ENCODE results near the gene TNS1.

Gene TNS1

GRCh38 chr2:217912098-217913024, 90.4 kb downstream of the TNS1 start:
- Histone ChIP-seq H3K36me3 (ENCODE audit: control insufficient read depth, insufficient read depth, low read length) (no peaks in the 10 kb centered on the region), H3K4me3 (ENCODE audit: low read depth, low read length) (no peak overlapping the region), H3K9ac (ENCODE audit: low read depth, low read length) (no peak overlapping the region), H3K9me3 (ENCODE audit: control insufficient read depth, insufficient read depth, low read length) (no peaks in the 10 kb centered on the region), H3K4me1 (ENCODE audit: control insufficient read depth, insufficient read depth, low read length) (peaks cover 4% of the 10 kb centered on the region), H3K27me3 (ENCODE audit: control insufficient read depth, insufficient read depth, low read length) (peaks cover 3% of the 10 kb centered on the region)

GRCh38 chr2:217911283-217912097, 91.3 kb downstream of the TNS1 start:
- Histone ChIP-seq H3K27me3 (ENCODE audit: control insufficient read depth, insufficient read depth, low read length) (peaks cover 3% of the 10 kb centered on the region), H3K4me3 (ENCODE audit: low read depth, low read length) (no peak overlapping the region), H3K36me3 (ENCODE audit: control insufficient read depth, insufficient read depth, low read length) (no peaks in the 10 kb centered on the region), H3K9me3 (ENCODE audit: control insufficient read depth, insufficient read depth, low read length) (no peaks in the 10 kb centered on the region), H3K4me1 (ENCODE audit: control insufficient read depth, insufficient read depth, low read length) (peaks cover 4% of the 10 kb centered on the region), H3K9ac (ENCODE audit: low read depth, low read length) (no peak overlapping the region)

GRCh38 chr2:217910875-217911212, 92.0 kb downstream of the TNS1 start:
- no peaks in the 10 kb centered on the region for H3K36me3 ChIP-seq (ENCODE audit: control insufficient read depth, insufficient read depth, low read length)
- H3K4me3 ChIP-seq (ENCODE audit: low read depth, low read length), result no peak overlapping the region
- H3K27me3 ChIP-seq (ENCODE audit: control insufficient read depth, insufficient read depth, low read length), result peaks cover 3% of the 10 kb centered on the region
- no peaks in the 10 kb centered on the region for H3K9me3 ChIP-seq (ENCODE audit: control insufficient read depth, insufficient read depth, low read length)
- no peak overlapping the region for H3K9ac ChIP-seq (ENCODE audit: low read depth, low read length)
- peaks cover 4% of the 10 kb centered on the region for H3K4me1 ChIP-seq (ENCODE audit: control insufficient read depth, insufficient read depth, low read length)

- H3K36me3 ChIP-seq (ENCODE audit: control insufficient read depth, insufficient read depth, low read length), result no peaks in the 10 kb centered on the region
- peaks cover 4% of the 10 kb centered on the region for H3K4me1 ChIP-seq (ENCODE audit: control insufficient read depth, insufficient read depth, low read length)
- no peaks in the 10 kb centered on the region for H3K9me3 ChIP-seq (ENCODE audit: control insufficient read depth, insufficient read depth, low read length)
- peaks cover 3% of the 10 kb centered on the region for H3K27me3 ChIP-seq (ENCODE audit: control insufficient read depth, insufficient read depth, low read length)
- no peak overlapping the region for H3K9ac ChIP-seq (ENCODE audit: low read depth, low read length)
- no peak overlapping the region for H3K4me3 ChIP-seq (ENCODE audit: low read depth, low read length)
These were observed 93.5 kb downstream of the TNS1 start for GRCh38 chr2:217909156-217909820.

- peaks cover 4% of the 10 kb centered on the region for H3K4me1 ChIP-seq (ENCODE audit: control insufficient read depth, insufficient read depth, low read length)
- no peak overlapping the region for H3K4me3 ChIP-seq (ENCODE audit: low read depth, low read length)
- H3K9ac ChIP-seq (ENCODE audit: low read depth, low read length), result no peak overlapping the region
- no peaks in the 10 kb centered on the region for H3K36me3 ChIP-seq (ENCODE audit: control insufficient read depth, insufficient read depth, low read length)
- no peaks in the 10 kb centered on the region for H3K9me3 ChIP-seq (ENCODE audit: control insufficient read depth, insufficient read depth, low read length)
- H3K27me3 ChIP-seq (ENCODE audit: control insufficient read depth, insufficient read depth, low read length), result peaks cover 3% of the 10 kb centered on the region
These were observed 94.3 kb downstream of the TNS1 start for GRCh38 chr2:217908544-217908943.

GRCh38 chr2:217907266-217907665, 95.5 kb downstream of the TNS1 start:
- no peak overlapping the region for H3K9ac ChIP-seq (ENCODE audit: low read depth, low read length)
- no peaks in the 10 kb centered on the region for H3K9me3 ChIP-seq (ENCODE audit: control insufficient read depth, insufficient read depth, low read length)
- peaks cover 3% of the 10 kb centered on the region for H3K27me3 ChIP-seq (ENCODE audit: control insufficient read depth, insufficient read depth, low read length)
- no peak overlapping the region for H3K4me3 ChIP-seq (ENCODE audit: low read depth, low read length)
- H3K4me1 ChIP-seq (ENCODE audit: control insufficient read depth, insufficient read depth, low read length), result peaks cover 4% of the 10 kb centered on the region
- H3K36me3 ChIP-seq (ENCODE audit: control insufficient read depth, insufficient read depth, low read length), result no peaks in the 10 kb centered on the region

- Histone ChIP-seq H3K4me1 (ENCODE audit: control insufficient read depth, insufficient read depth, low read length) (peaks cover 3% of the 10 kb centered on the region), H3K9me3 (ENCODE audit: control insufficient read depth, insufficient read depth, low read length) (no peaks in the 10 kb centered on the region), H3K9ac (ENCODE audit: low read depth, low read length) (no peak overlapping the region), H3K4me3 (ENCODE audit: low read depth, low read length) (no peak overlapping the region), H3K36me3 (ENCODE audit: control insufficient read depth, insufficient read depth, low read length) (no peaks in the 10 kb centered on the region), H3K27me3 (ENCODE audit: control insufficient read depth, insufficient read depth, low read length) (peaks cover 3% of the 10 kb centered on the region)
These were observed 96.0 kb downstream of the TNS1 start for GRCh38 chr2:217906798-217907197.

- H3K9ac ChIP-seq (ENCODE audit: low read depth, low read length), result no peak overlapping the region
- H3K36me3 ChIP-seq (ENCODE audit: control insufficient read depth, insufficient read depth, low read length), result no peaks in the 10 kb centered on the region
- H3K27me3 ChIP-seq (ENCODE audit: control insufficient read depth, insufficient read depth, low read length), result no peaks in the 10 kb centered on the region
- H3K9me3 ChIP-seq (ENCODE audit: control insufficient read depth, insufficient read depth, low read length), result no peaks in the 10 kb centered on the region
- no peak overlapping the region for H3K4me3 ChIP-seq (ENCODE audit: low read depth, low read length)
- H3K4me1 ChIP-seq (ENCODE audit: control insufficient read depth, insufficient read depth, low read length), result no peaks in the 10 kb centered on the region
These were observed 96.9 kb downstream of the TNS1 start for GRCh38 chr2:217905896-217906295.

- Histone ChIP-seq H3K4me3 (ENCODE audit: low read depth, low read length) (no peak overlapping the region), H3K9ac (ENCODE audit: low read depth, low read length) (no peak overlapping the region), H3K36me3 (ENCODE audit: control insufficient read depth, insufficient read depth, low read length) (no peaks in the 10 kb centered on the region), H3K27me3 (ENCODE audit: control insufficient read depth, insufficient read depth, low read length) (no peaks in the 10 kb centered on the region), H3K4me1 (ENCODE audit: control insufficient read depth, insufficient read depth, low read length) (no peaks in the 10 kb centered on the region), H3K9me3 (ENCODE audit: control insufficient read depth, insufficient read depth, low read length) (no peaks in the 10 kb centered on the region)
These were observed 97.4 kb downstream of the TNS1 start for GRCh38 chr2:217905395-217905794.

- H3K36me3 ChIP-seq (ENCODE audit: control insufficient read depth, insufficient read depth, low read length), result no peaks in the 10 kb centered on the region
- H3K9me3 ChIP-seq (ENCODE audit: control insufficient read depth, insufficient read depth, low read length), result no peaks in the 10 kb centered on the region
- H3K4me1 ChIP-seq (ENCODE audit: control insufficient read depth, insufficient read depth, low read length), result peaks cover 2% of the 10 kb centered on the region
- H3K9ac ChIP-seq (ENCODE audit: low read depth, low read length), result no peak overlapping the region
- no peaks in the 10 kb centered on the region for H3K27me3 ChIP-seq (ENCODE audit: control insufficient read depth, insufficient read depth, low read length)
- H3K4me3 ChIP-seq (ENCODE audit: low read depth, low read length), result no peak overlapping the region
These were observed 98.2 kb downstream of the TNS1 start for GRCh38 chr2:217904614-217904965.

- Histone ChIP-seq H3K9ac (ENCODE audit: low read depth, low read length) (no peak overlapping the region), H3K4me3 (ENCODE audit: low read depth, low read length) (no peak overlapping the region), H3K27me3 (ENCODE audit: control insufficient read depth, insufficient read depth, low read length) (no peaks in the 10 kb centered on the region), H3K4me1 (ENCODE audit: control insufficient read depth, insufficient read depth, low read length) (peaks cover 2% of the 10 kb centered on the region), H3K36me3 (ENCODE audit: control insufficient read depth, insufficient read depth, low read length) (no peaks in the 10 kb centered on the region), H3K9me3 (ENCODE audit: control insufficient read depth, insufficient read depth, low read length) (no peaks in the 10 kb centered on the region)
These were observed 98.8 kb downstream of the TNS1 start for GRCh38 chr2:217903859-217904613.

Data from iPS-15b (cell line).